Measurements from ENCODE around the gene CFAP54.
"Not testable (repeated sequence)": the region's sequence is repeated elsewhere in the genome, so short reads cannot be mapped to it uniquely, and the experiment has no call there.

Gene CFAP54

GRCh38 chr12:96516472-96517430 lies 27.4 kb downstream of the CFAP54 start:
- DNase-seq: peak; percentile 32

GRCh38 chr12:96520767-96521166 lies 31.4 kb downstream of the CFAP54 start:
- no peak for DNase-seq

- DNase-seq: no peak
These were observed 32.7 kb downstream of the CFAP54 start for GRCh38 chr12:96521895-96522682.

DNA sequence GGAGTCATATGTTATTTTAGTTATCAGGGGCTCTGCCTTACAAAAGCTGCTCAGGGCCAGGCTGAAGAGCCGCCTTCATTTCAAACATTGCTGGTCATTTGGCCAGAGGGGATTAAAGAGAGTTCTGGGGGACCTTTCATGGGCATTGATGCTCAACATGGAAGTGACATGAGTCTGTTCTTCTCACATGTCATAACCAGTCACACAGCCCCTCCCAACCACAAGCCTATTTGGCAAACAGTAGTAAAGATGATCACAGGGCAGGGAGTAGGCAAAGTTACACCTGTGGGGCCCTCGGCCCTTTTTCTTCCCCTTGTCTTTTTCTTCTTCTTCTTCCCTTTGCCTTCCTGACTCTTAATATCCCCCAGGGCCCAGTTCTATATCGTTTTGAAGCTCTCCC lies 33.3 kb downstream of the CFAP54 start:
- no peak for DNase-seq

GRCh38 chr12:96526110-96526509 lies 36.7 kb downstream of the CFAP54 start:
- no peak for DNase-seq

DNA sequence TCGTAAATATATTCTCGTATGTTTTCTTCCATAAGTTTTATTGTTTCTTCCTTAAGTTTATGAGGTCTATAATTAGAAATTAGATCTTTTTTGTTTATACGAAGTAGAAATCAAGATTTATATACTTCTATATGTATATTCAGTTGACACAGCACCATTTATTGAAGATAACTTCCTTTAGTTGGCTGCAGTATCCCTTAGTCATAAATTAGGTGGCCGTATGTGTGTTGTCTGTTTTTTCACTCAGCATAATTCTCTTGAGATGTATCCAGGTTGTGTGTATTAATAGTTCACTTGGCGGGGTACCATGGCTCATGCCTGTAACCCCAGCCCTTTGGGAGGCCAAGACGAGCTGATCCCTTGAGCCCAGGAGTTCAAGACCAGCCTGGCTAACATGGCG lies 40.5 kb downstream of the CFAP54 start:
- no peak for DNase-seq

- DNase-seq: no peak
These were observed 45.0 kb downstream of the CFAP54 start for GRCh38 chr12:96534339-96534738.

GRCh38 chr12:96548384-96548783 lies 59.0 kb downstream of the CFAP54 start:
- no peak for DNase-seq

DNA sequence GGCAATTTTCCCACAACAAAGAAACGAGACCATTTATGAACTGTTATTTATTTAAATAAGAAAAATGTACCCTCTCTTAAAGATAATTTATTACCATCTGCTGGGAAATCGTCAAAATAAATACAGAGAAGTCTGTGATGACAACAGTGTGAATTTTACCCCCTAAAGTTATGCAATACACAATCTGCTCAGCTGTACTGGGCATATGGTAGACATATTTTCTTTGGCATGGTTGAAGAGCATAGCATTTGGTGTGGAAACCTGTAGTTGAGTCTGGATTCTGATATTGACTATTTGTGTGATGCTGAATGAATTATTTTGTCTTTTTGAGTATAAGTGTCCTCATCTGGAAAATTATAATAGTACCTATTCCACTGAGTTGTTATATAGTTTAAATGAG lies 60.0 kb downstream of the CFAP54 start:
- DNase-seq: no peak

- no peak for DNase-seq
These were observed 81.2 kb downstream of the CFAP54 start for GRCh38 chr12:96570579-96570978.

- DNase-seq: no peak
These were observed 81.9 kb downstream of the CFAP54 start for GRCh38 chr12:96571101-96571862.

DNA sequence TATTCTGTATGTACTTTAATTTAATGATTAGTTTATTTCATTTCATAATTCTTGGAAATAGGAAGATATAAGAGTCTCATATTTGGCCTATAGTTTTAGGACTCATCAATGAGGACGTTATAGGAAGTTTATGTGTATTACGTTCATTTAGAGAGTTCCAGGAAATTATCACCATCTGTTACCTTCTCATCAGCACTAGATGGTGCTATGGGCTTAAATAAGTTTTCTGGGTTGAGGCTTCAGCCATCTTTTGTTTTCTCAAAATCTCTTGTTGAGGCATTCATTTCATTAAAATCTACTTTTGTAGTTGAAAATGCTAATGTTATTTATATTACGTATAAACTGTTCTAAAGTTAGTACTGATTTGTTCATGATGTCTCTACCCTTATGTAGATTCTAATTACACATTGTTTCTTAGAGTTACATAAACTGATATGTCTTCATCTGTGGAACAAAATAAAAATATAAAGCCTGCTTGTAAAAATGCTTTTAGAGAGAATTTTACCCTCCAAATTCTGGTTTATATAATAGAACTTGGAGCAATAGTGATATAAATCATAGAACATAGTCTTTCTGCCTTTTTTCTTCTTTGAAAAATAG lies 89.2 kb downstream of the CFAP54 start:
- peak; percentile 75 for DNase-seq

DNA sequence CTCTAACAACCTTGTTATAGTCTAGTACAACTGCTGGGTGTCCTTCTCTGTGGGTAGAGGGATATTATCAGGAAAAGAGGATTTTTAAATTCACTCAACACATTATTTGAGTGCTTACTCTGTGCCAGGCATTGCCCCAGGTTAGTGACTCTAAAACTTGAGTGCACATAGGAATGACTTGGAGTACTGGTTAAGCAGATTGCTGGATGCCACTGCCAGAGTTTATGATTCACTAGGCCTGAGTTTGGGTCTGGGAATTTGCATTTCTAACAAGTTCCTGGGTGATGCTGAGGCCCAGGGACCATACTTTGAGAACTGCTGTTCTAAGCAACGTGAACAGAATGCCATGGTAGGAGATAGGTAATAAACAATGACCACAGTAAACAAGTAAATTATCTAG lies 96.6 kb downstream of the CFAP54 start:
- DNase-seq: no peak

DNA sequence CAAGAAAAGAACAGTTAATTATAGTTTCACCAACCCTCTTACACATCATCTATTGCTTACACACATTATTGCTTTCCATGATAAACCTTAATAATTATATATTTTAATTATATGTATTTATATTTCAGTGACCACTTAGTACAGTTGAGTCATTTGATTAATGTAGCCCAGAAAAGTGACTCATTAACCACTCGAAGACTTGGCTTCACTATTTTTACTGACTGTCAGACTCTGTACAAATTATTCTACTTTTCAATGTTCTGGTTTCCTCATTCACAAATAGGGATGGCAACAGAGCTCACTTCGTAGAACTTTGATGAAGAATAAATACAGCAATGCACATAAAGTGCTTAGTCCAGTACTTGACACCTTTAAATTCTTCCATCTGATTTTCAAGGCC lies 98.3 kb downstream of the CFAP54 start:
- no peak for DNase-seq

DNA sequence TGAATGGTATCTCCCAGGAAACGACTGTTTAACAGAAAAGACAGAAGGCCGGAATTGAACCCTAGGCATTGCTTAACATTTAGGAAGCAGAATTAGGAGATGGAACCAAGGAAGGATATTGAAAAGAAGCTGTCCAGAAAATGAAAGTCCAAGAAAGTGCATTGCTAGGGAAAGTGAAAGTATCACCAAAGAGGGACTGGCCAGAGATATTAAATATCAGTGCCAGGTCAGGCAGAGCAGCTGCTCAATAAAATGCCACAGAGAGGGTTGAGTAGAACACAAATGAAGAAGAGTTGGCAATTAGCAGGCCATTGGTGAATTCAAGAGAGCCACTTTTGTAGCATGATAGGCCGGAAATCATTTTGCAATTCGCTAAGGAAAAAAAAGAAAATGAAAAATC lies 101.6 kb downstream of the CFAP54 start:
- no peak for DNase-seq

- not testable (repeated sequence) for DNase-seq
These were observed 115.0 kb downstream of the CFAP54 start for GRCh38 chr12:96604374-96604773.

DNA sequence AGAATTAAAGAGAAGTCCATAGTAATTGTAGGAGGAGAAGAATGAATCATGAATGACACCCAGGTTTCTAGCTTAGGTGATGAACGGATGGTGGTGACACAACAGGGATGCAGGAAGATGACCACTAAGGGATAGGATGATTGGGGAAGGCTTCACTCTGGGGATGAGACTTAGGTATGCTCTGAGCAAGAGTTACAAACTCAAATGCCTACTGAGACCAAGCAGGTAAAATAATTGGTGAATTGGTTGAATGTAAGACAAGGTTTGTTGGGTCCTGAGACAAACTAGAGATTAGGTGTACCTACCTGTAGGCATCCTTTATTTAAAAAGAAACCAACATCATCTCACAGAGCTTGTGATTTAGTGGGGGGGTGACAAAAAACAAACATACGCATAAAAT lies 116.3 kb downstream of the CFAP54 start:
- DNase-seq: no peak

DNA sequence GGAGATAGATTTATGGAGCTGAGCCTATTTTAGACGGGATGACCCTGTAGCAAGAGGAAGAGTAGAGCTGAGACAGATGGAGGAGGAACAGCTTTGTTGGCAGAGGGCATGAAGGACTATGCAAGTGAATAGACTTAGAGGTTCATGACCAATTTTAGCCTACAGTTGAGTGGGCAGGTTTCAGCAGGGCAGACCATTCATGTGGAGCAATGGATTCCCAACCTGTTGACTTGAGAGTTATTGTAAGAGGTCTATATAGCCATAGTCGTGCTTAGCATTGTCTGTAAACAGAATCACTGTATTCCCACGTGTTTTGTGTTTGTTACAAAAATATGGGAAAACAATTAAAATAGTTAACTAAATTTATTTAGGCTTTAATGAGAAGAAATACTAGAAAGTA lies 116.8 kb downstream of the CFAP54 start:
- DNase-seq: no peak

- no peak for DNase-seq
These were observed 117.3 kb downstream of the CFAP54 start for GRCh38 chr12:96606644-96607043.

DNA sequence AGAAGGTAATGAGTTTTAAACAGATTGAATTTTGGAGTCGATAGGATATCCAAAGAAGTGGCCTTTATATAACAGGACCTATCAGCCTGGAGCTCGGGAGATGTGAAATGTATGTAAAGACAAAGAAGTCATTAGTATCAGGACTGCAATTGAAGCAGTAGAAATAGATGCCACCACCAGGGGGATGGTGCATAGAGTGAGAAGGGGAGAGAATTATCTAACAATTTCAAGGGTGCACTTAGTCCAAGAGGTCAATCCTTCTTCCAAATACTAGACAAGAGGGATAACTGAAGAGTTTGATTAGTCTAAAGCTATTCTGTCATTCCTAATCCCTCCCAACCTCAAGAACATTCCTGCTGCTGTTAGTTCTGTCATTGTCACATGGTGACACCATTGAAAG lies 127.8 kb downstream of the CFAP54 start:
- no peak for DNase-seq

- DNase-seq: no peak
These were observed 133.8 kb downstream of the CFAP54 start for GRCh38 chr12:96623155-96623554.

DNA sequence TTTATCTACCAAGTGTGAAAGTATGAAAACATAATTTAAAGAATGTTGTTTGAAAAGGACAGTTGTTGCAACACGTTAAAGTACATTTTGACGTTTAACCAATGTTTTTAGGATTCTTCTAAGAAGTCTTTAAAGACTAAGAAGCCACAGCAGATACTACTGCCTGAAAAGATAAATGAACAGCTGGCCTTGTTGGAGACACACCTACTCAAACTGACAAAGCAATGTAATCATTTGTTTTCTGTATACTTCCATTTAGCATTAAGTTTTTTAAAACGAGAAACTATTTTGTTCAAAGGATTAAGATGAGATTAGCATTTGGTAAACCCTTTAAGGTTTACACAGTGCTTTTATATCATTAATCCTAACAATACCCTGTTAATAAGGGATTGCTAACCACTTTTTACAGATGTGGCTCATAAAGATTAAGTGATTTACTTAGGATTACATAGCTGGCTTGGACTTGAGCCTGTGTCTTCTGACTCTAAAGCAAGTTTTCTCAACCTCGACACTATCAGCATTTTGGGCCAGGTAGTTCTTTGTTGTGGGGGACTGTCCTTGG lies 134.4 kb downstream of the CFAP54 start:
- no peak for DNase-seq

DNA sequence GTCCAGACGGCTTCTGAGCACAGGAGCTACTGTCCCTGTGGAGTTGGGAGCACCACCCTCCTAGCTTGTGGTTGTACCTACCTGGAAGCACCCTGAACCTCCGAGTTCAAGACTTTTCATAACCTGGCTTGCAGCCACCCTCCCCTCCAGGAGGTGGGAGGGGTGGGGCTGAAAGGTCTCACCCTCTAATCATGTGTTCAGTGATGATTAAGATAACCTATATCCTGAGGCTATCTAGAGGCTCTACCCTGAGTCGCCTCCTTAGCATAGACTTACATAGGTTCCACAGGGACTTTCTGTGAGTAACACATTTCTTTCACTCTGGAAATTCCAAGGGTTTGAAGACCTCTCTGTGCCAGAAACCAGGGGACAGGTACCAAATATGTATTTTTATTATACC lies 146.5 kb downstream of the CFAP54 start:
- no peak for DNase-seq

All from NCI-H1092 treated with DMSO at 0.1 percent for 48 hours (cell line).